HG02852 (cell line): ENCODE results near the gene PACS2.
"Not testable (repeated sequence)": the region's sequence is repeated elsewhere in the genome, so short reads cannot be mapped to it uniquely, and the experiment has no call there.

Experiments used
- ATAC-seq: cut with Tn5 transposase; IDR thresholded peaks from one replicate; pipeline ENCODE4 v1.9.1; 2021; ENCODE audit warnings: mild to moderate bottlenecking, moderate library complexity; ENCODE audit not compliant: unreplicated experiment

The PACS2 gene

GRCh38 chr14:105313381-105314286, 914 bp upstream of the PACS2 start:
- peak; percentile 11 for ATAC-seq

GRCh38 chr14:105315211-105315721, 718 bp downstream of the PACS2 start:
- ATAC-seq: peak; percentile 24

GRCh38 chr14:105315941-105316576, 1.5 kb downstream of the PACS2 start:
- no peak for ATAC-seq

- ATAC-seq: no peak
Measured at GRCh38 chr14:105316577-105316941, 2.0 kb downstream of the PACS2 start.

- ATAC-seq: no peak
Measured at GRCh38 chr14:105316968-105317510, 2.5 kb downstream of the PACS2 start.

- no peak for ATAC-seq
Measured at GRCh38 chr14:105317546-105317945, 3.0 kb downstream of the PACS2 start.

GRCh38 chr14:105322791-105323556, 8.4 kb downstream of the PACS2 start:
- no peak for ATAC-seq

GRCh38 chr14:105323663-105324062, 9.1 kb downstream of the PACS2 start:
- no peak for ATAC-seq

GRCh38 chr14:105324080-105324778, 9.7 kb downstream of the PACS2 start:
- no peak for ATAC-seq

- no peak for ATAC-seq
Measured at GRCh38 chr14:105324871-105325270, 10.3 kb downstream of the PACS2 start.

GRCh38 chr14:105325303-105325702, 10.8 kb downstream of the PACS2 start:
- no peak for ATAC-seq

GRCh38 chr14:105325716-105326567, 11.4 kb downstream of the PACS2 start:
- ATAC-seq: no peak

GRCh38 chr14:105326568-105326867, 12.0 kb downstream of the PACS2 start:
- no peak for ATAC-seq

- no peak for ATAC-seq
Measured at GRCh38 chr14:105326891-105327694, 12.5 kb downstream of the PACS2 start.

- ATAC-seq: not testable (repeated sequence)
Measured at GRCh38 chr14:105327695-105328045, 13.1 kb downstream of the PACS2 start.

GRCh38 chr14:105328070-105328677, 13.6 kb downstream of the PACS2 start:
- no peak for ATAC-seq

GRCh38 chr14:105328678-105329390, 14.3 kb downstream of the PACS2 start:
- no peak for ATAC-seq
